Neural crest cell (in vitro differentiated cells): Measurements from ENCODE around the gene NOTCH1. TPM values are rescaled to one million over a fixed set of nuclear protein-coding genes. Genes with fewer than 3 reads are reported as not detected.

Experiments used
- DNase-seq: peaks from one replicate; pipeline ENCODE4 v3.0.0; 2021; ENCODE audit warnings: low read depth, mixed read lengths, low spot score
- H3K27ac Mint-ChIP-seq: one replicate; pipeline ENCODE4 v1.8.0; 2021; ENCODE audit warnings: mild to moderate bottlenecking, mixed read lengths; ENCODE audit not compliant: unreplicated experiment
- H3K27me3 Mint-ChIP-seq: 2 replicates; pipeline ENCODE4 v1.8.0; 2021; ENCODE audit warnings: low read depth, mild to moderate bottlenecking, mixed read lengths
- H3K36me3 Mint-ChIP-seq: 2 replicates; pipeline ENCODE4 v1.8.0; 2021; ENCODE audit warnings: low read depth, mild to moderate bottlenecking, mixed read lengths
- H3K4me1 Mint-ChIP-seq: 2 replicates; pipeline ENCODE4 v1.8.0; 2021; ENCODE audit warnings: mixed read lengths
- H3K4me3 Mint-ChIP-seq: one replicate; pipeline ENCODE4 v1.8.0; 2021; ENCODE audit warnings: mild to moderate bottlenecking, mixed read lengths
- H3K9me3 Mint-ChIP-seq: 2 replicates; pipeline ENCODE4 v1.8.0; 2021; ENCODE audit warnings: mixed read lengths
- CTCF ChIP-seq: fragments of 200-600 bp; sonication (generic); conservative IDR thresholded peaks from 2 replicates; pipeline ENCODE4 v1.5.0; 2021; ENCODE audit warnings: antibody characterized with exemption, mild to moderate bottlenecking
- microRNA-seq: library from miRNA; unstranded; fragments of <30 nt; microRNA quantifications from one replicate; pipeline ENCODE4, GENCODE V29; 2020
- total RNA-seq: library from RNA; stranded (reverse); gene quantifications from 2 replicates; pipeline ENCODE4 v1.2.1, GENCODE V29; 2021

NOTCH1 gene
- total RNA-seq, 1 donor from 2014 or later: 99.7 TPM

GRCh38 chr9:136447173-136447778, 98.6 kb downstream of the NOTCH1 start:
- no peaks in the 10 kb centered on the region for H3K27me3 Mint-ChIP-seq
- H3K27ac Mint-ChIP-seq: no peak overlapping the region

GRCh38 chr9:136445799-136446198, 100.0 kb downstream of the NOTCH1 start:
- Mint-ChIP-seq H3K27ac (peak overlapping the region; percentile 6), H3K36me3 (peaks cover 15% of the 10 kb centered on the region), H3K9me3 (no peaks in the 10 kb centered on the region), H3K4me3 (no peak overlapping the region), H3K27me3 (no peaks in the 10 kb centered on the region), H3K4me1 (no peaks in the 10 kb centered on the region)
- no peak for TF ChIP-seq CTCF
- no peak for DNase-seq

More at GRCh38 chr9:136447173-136447778, 98.6 kb downstream of the NOTCH1 start:
- H3K4me1 Mint-ChIP-seq: no peaks in the 10 kb centered on the region
- H3K9me3 Mint-ChIP-seq: no peaks in the 10 kb centered on the region
- TF ChIP-seq CTCF: no peak
- no peak for DNase-seq
- H3K36me3 Mint-ChIP-seq: peaks cover 17% of the 10 kb centered on the region
- no peak overlapping the region for H3K4me3 Mint-ChIP-seq

Small RNAs within 50 kb of the gene (microRNA-seq; reads per million reads assigned to microRNA genes)
- gene MIR4673: 3.0 reads per million
- gene MIR4674: not detected

Other genes starting within 250 kb of the NOTCH1 start
- gene CCDC187, start 242.0 kb downstream of the NOTCH1 start, total RNA-seq: 0.07 TPM in 1 of 2 replicates, not detected in the other
- 50.8 and 56.7 TPM in 2 replicates for gene GPSM1, start 218.5 kb downstream of the NOTCH1 start, total RNA-seq
- gene DNLZ, start 182.3 kb downstream of the NOTCH1 start, total RNA-seq: 21.3 and 21.7 TPM in 2 replicates
- gene CARD9, start 172.4 kb downstream of the NOTCH1 start, total RNA-seq: 1.3 and 1.4 TPM in 2 replicates
- 18.2 and 19.0 TPM in 2 replicates for gene SNAPC4, start 145.9 kb downstream of the NOTCH1 start, total RNA-seq
- gene ENTR1, start 135.4 kb downstream of the NOTCH1 start, total RNA-seq: 84.1 and 89.3 TPM in 2 replicates
- 82.1 and 86.6 TPM in 2 replicates for gene PMPCA, start 135.4 kb downstream of the NOTCH1 start, total RNA-seq
- 28.7 and 29.6 TPM in 2 replicates for gene INPP5E, start 106.2 kb downstream of the NOTCH1 start, total RNA-seq
- gene SEC16A, start 63.0 kb downstream of the NOTCH1 start, total RNA-seq: 77.2 and 79.4 TPM in 2 replicates
- 14.1 and 16.8 TPM in 2 replicates for gene EGFL7, start 116.9 kb upstream of the NOTCH1 start, total RNA-seq
- gene AGPAT2, start 141.4 kb upstream of the NOTCH1 start, total RNA-seq: 18.4 and 19.0 TPM in 2 replicates
- gene DIPK1B, start 166.5 kb upstream of the NOTCH1 start, total RNA-seq: 46.3 and 49.2 TPM in 2 replicates
- gene LCN10, start 196.9 kb upstream of the NOTCH1 start, total RNA-seq: not detected in 2 replicates
- not detected in 2 replicates for gene LCN6, start 202.5 kb upstream of the NOTCH1 start, total RNA-seq
- gene LCN8, start 212.2 kb upstream of the NOTCH1 start, total RNA-seq: not detected in 2 replicates
- not detected in 2 replicates for gene LCN15, start 218.5 kb upstream of the NOTCH1 start, total RNA-seq
- gene TMEM141, start 245.3 kb upstream of the NOTCH1 start, total RNA-seq: 27.8 and 31.0 TPM in 2 replicates